DMS53 treated with DMSO at 0.1 percent for 48 hours (cell line): ENCODE measurements around the gene KRTAP20-3.

Experiments
- DNase-seq: peaks from one replicate; lab custom pipeline; 2025; ENCODE audit not compliant: unreplicated experiment; lab: John Stamatoyannopoulos, UW

KRTAP20-3 gene

GRCh38 chr21:30642564-30642963, at the start of gene KRTAP20-3:
KRTAP20-3 (plus strand) TSS chr21:30642864.
- DNase-seq: no peak

- DNase-seq: no peak
Observed at GRCh38 chr21:30598802-30599201, 43.9 kb upstream of the KRTAP20-3 start, which contains the start of gene KRTAP6-2. KRTAP6-2 (minus strand) TSS chr21:30598902; CDS start chr21:30598874, 28 bp downstream.

GRCh38 chr21:30600787-30601186, 41.9 kb upstream of the KRTAP20-3 start, which contains the start of gene KRTAP22-1:
KRTAP22-1 (plus strand) TSS chr21:30601087.
- no peak for DNase-seq

GRCh38 chr21:30605968-30606367, 36.7 kb upstream of the KRTAP20-3 start:
- DNase-seq: no peak

- no peak for DNase-seq
Observed at GRCh38 chr21:30612132-30612531, 30.5 kb upstream of the KRTAP20-3 start.

GRCh38 chr21:30613836-30614235, 28.8 kb upstream of the KRTAP20-3 start, which contains the start of gene KRTAP6-1:
KRTAP6-1 (minus strand) TSS chr21:30613930; CDS start chr21:30613904, 26 bp downstream.
- no peak for DNase-seq

- DNase-seq: no peak
Observed at GRCh38 chr21:30615199-30615598, 27.5 kb upstream of the KRTAP20-3 start.

- no peak for DNase-seq
Observed at GRCh38 chr21:30616125-30616524, 26.5 kb upstream of the KRTAP20-3 start, which contains the start of gene KRTAP20-1. KRTAP20-1 (plus strand) TSS chr21:30616425; CDS start chr21:30616455, 30 bp downstream.

GRCh38 chr21:30620080-30620479, 22.6 kb upstream of the KRTAP20-3 start:
- DNase-seq: no peak

- no peak for DNase-seq
Observed at GRCh38 chr21:30620522-30620921, 22.1 kb upstream of the KRTAP20-3 start, which contains the start of gene KRTAP20-4. KRTAP20-4 (plus strand) TSS chr21:30620627.

- no peak for DNase-seq
Observed at GRCh38 chr21:30623362-30623761, 19.3 kb upstream of the KRTAP20-3 start.

GRCh38 chr21:30625449-30626165, 17.1 kb upstream of the KRTAP20-3 start:
- DNase-seq: no peak

- no peak for DNase-seq
Observed at GRCh38 chr21:30628109-30628508, 14.6 kb upstream of the KRTAP20-3 start.

- DNase-seq: no peak
Observed at GRCh38 chr21:30629200-30629599, 13.5 kb upstream of the KRTAP20-3 start.

GRCh38 chr21:30634906-30635305, 7.8 kb upstream of the KRTAP20-3 start, which contains the start of gene KRTAP20-2:
KRTAP20-2 (plus strand) TSS chr21:30635206; CDS start chr21:30635264, 58 bp downstream.
- no peak for DNase-seq

GRCh38 chr21:30638686-30639085, 4.0 kb upstream of the KRTAP20-3 start:
- DNase-seq: no peak

- DNase-seq: no peak
Observed at GRCh38 chr21:30646904-30647414, 4.3 kb downstream of the KRTAP20-3 start.

- no peak for DNase-seq
Observed at GRCh38 chr21:30652891-30653290, 10.2 kb downstream of the KRTAP20-3 start.

- DNase-seq: no peak
Observed at GRCh38 chr21:30668776-30669175, 26.1 kb downstream of the KRTAP20-3 start.

GRCh38 chr21:30672985-30673650, 30.5 kb downstream of the KRTAP20-3 start:
- DNase-seq: no peak

GRCh38 chr21:30674312-30674711, 31.6 kb downstream of the KRTAP20-3 start:
- no peak for DNase-seq

- DNase-seq: no peak
Observed at GRCh38 chr21:30676737-30677136, 34.1 kb downstream of the KRTAP20-3 start.
